HCT116 (cell line): Measurements from ENCODE around the gene IL32. TPM values are rescaled to one million over a fixed set of nuclear protein-coding genes. Genes with fewer than 3 reads are reported as not detected.

Experiments used
- ATAC-seq: fragments of 200-7000 bp; cut with Tn5 transposase; 2 replicates; pipeline ENCODE4 v1.9.1; 2020; ENCODE audit warnings: mild to moderate bottlenecking, moderate library complexity
- BruUV-seq: library from RNA; stranded (reverse); fragments of 400-500 nt; replicated peaks from 2 replicates; lab custom pipeline; 2021; lab: Mats Ljungman, UMichigan
- CTCF ChIA-PET: fragments of 300-600 bp; sonication (Branson Sonifier 250); formaldehyde crosslinking; loops from one replicate; lab custom pipeline; 2021; ENCODE audit warnings: antibody characterized with exemption; lab: Charles Lee
- POLR2A ChIA-PET: fragments of 300-600, 350-600 bp; sonication (Branson Sonifier 250); formaldehyde crosslinking; loops from one replicate; lab custom pipeline; 2021; ENCODE audit warnings: antibody characterized with exemption; lab: Charles Lee
- RAD21 ChIA-PET, 2 experiments: fragments of 300-600 bp; sonication (Branson Sonifier 250); formaldehyde crosslinking; loops; one replicate each; lab custom pipeline; 2023; ENCODE audit warnings: low total read pairs in 2 of 2; ENCODE audit not compliant: uncharacterized antibody in 2 of 2, unreplicated experiment in 2 of 2, low non-redundant PET in 1 of 2; lab: Charles Lee
- DNase-seq: peaks from one replicate; pipeline ENCODE4 v3.0.0-alpha.2; 2010; ENCODE audit warnings: low read depth, low spot score
- H2AFZ ChIP-seq: fragments of 200-600 bp; shearing (Covaris generic), sonication (generic); 2 replicates; pipeline ENCODE4 v1.6.1; 2017; ENCODE audit warnings: low read depth, mixed run types, mixed read lengths, antibody characterized with exemption, low read length; ENCODE audit not compliant: poor library complexity, severe bottlenecking
- H3K27ac ChIP-seq: 2 replicates; pipeline ENCODE4 v1.5.1; 2012; ENCODE audit warnings: low read depth, low read length
- H3K27me3 ChIP-seq: fragments of 200-600 bp; sonication (generic); 2 replicates; pipeline ENCODE4 v1.6.1; 2016; ENCODE audit warnings: mixed run types, low read length, mixed read lengths; ENCODE audit not compliant: insufficient read depth
- H3K36me3 ChIP-seq, 2 experiments: fragments of 200-500 bp in 1 of 2; fragments of 200-600 bp in 1 of 2; sonication (Bioruptor generic) in 1 of 2; sonication (generic) in 1 of 2; 2 replicates each; pipeline versions ENCODE4 v1.5.1 to v1.6.1; 2014 to 2016; ENCODE audit warnings: low read length in 2 of 2, inconsistent platforms in 1 of 2, mixed read lengths in 1 of 2, mixed run types in 1 of 2; ENCODE audit not compliant: insufficient read depth in 2 of 2, control insufficient read depth in 1 of 2
- H3K4me1 ChIP-seq, 2 experiments: fragments of 200-600 bp in 1 of 2; sonication (generic) in 1 of 2; 2 replicates each; pipeline versions ENCODE4 v1.5.1 to v1.6.1; 2012 to 2017; ENCODE audit warnings: low read length in 2 of 2, inconsistent platforms in 1 of 2, mild to moderate bottlenecking in 1 of 2, mixed read lengths in 1 of 2, mixed run types in 1 of 2, moderate library complexity in 1 of 2; ENCODE audit not compliant: insufficient read depth in 2 of 2, control insufficient read depth in 1 of 2
- H3K4me2 ChIP-seq: fragments of 200-600 bp; sonication (generic); 2 replicates; pipeline ENCODE4 v1.6.1; 2017; ENCODE audit warnings: mixed run types, low read length, mixed read lengths
- H3K4me3 ChIP-seq, 2 experiments: fragments of 200-600 bp in 1 of 2; sonication (generic) in 1 of 2; replicated peaks in 1 of 2; 2 replicates each; pipeline ENCODE4 v1.5.1; 2011 to 2016; ENCODE audit warnings: low read length in 2 of 2, control low read depth in 1 of 2, low read depth in 1 of 2, mild to moderate bottlenecking in 1 of 2, mixed read lengths in 1 of 2, mixed run types in 1 of 2
- H3K79me2 ChIP-seq: fragments of 200-600 bp; sonication (generic); 2 replicates; pipeline ENCODE4 v1.6.1; 2017; ENCODE audit warnings: mild to moderate bottlenecking, mixed run types, low read length, moderate library complexity, mixed read lengths; ENCODE audit not compliant: insufficient read depth
- H3K9ac ChIP-seq: fragments of 200-600 bp; sonication (generic); 2 replicates; pipeline ENCODE4 v1.6.1; 2016; ENCODE audit warnings: low read length, mixed read lengths
- H3K9me2 ChIP-seq: fragments of 200-600 bp; sonication (generic), shearing (Covaris generic); 2 replicates; pipeline ENCODE4 v1.6.1; 2017; ENCODE audit warnings: mixed run types, mild to moderate bottlenecking, moderate library complexity; ENCODE audit not compliant: insufficient read depth
- H3K9me3 ChIP-seq, 2 experiments: fragments of 200-500 bp in 1 of 2; fragments of 200-600 bp in 1 of 2; sonication (Bioruptor generic) in 1 of 2; sonication (generic) in 1 of 2; 2 replicates each; pipeline ENCODE4 v1.6.1; 2014 to 2017; ENCODE audit warnings: low read length in 2 of 2, mixed read lengths in 2 of 2, inconsistent platforms in 1 of 2, low read depth in 1 of 2, mild to moderate bottlenecking in 1 of 2, mixed run types in 1 of 2, moderate library complexity in 1 of 2; ENCODE audit not compliant: control insufficient read depth in 1 of 2, insufficient read depth in 1 of 2
- H4K20me1 ChIP-seq: fragments of 200-600 bp; sonication (generic), shearing (Covaris generic); 2 replicates; pipeline ENCODE4 v1.6.1; 2017; ENCODE audit warnings: mixed run types, mild to moderate bottlenecking, moderate library complexity; ENCODE audit not compliant: insufficient read depth
- ATF3 ChIP-seq: IDR thresholded peaks from 2 replicates; pipeline ENCODE4 v1.6.1; 2012
- CBX3 ChIP-seq: IDR thresholded peaks from 2 replicates; pipeline ENCODE4 v1.6.1; 2012; ENCODE audit warnings: low read depth
- CEBPB ChIP-seq: IDR thresholded peaks from 2 replicates; pipeline ENCODE4 v1.6.1; 2012; ENCODE audit warnings: low read depth
- EGR1 ChIP-seq: IDR thresholded peaks from 2 replicates; pipeline ENCODE4 v1.6.1; 2012; ENCODE audit warnings: low read depth
- EZH2 ChIP-seq: fragments of 200-600 bp; sonication (generic); IDR thresholded peaks from 2 replicates; pipeline ENCODE4 v1.6.1; 2017; ENCODE audit warnings: antibody characterized with exemption, mixed run types
- EZH2phosphoT487 ChIP-seq: fragments of 200-600 bp; IDR thresholded peaks from 2 replicates; pipeline ENCODE4 v1.6.1; 2018; ENCODE audit warnings: antibody characterized with exemption, borderline replicate concordance
- FOSL1 ChIP-seq: IDR thresholded peaks from 2 replicates; pipeline ENCODE4 v1.6.1; 2012; ENCODE audit warnings: low read depth
- JUND ChIP-seq: IDR thresholded peaks from 2 replicates; pipeline ENCODE4 v1.6.1; 2012
- MAX ChIP-seq: IDR thresholded peaks from 2 replicates; pipeline ENCODE4 v1.6.1; 2012
- POLR2A ChIP-seq: IDR thresholded peaks from 2 replicates; pipeline ENCODE4 v1.7.0; 2011; ENCODE audit warnings: borderline replicate concordance; ENCODE audit not compliant: insufficient read depth, insufficient read length; ENCODE audit errors: extremely low read depth
- POLR2AphosphoS5 ChIP-seq: IDR thresholded peaks from 2 replicates; pipeline ENCODE4 v1.6.1; 2011; ENCODE audit warnings: mild to moderate bottlenecking, low read depth, low read length, moderate library complexity
- RAD21 ChIP-seq: IDR thresholded peaks from 2 replicates; pipeline ENCODE4 v1.6.1; 2012; ENCODE audit warnings: low read depth, mild to moderate bottlenecking
- REST ChIP-seq: IDR thresholded peaks from 2 replicates; pipeline ENCODE4 v1.6.1; 2012; ENCODE audit warnings: low read depth
- SIN3A ChIP-seq: IDR thresholded peaks from 2 replicates; pipeline ENCODE4 v1.6.1; 2012; ENCODE audit warnings: low read depth
- SP1 ChIP-seq: IDR thresholded peaks from 2 replicates; pipeline ENCODE4 v1.6.1; 2012; ENCODE audit warnings: low read depth
- SRF ChIP-seq: IDR thresholded peaks from 2 replicates; pipeline ENCODE4 v1.6.1; 2012; ENCODE audit warnings: low read depth
- ZBTB33 ChIP-seq: IDR thresholded peaks from 2 replicates; pipeline ENCODE4 v1.6.1; 2011; ENCODE audit warnings: mild to moderate bottlenecking, low read length, moderate library complexity; ENCODE audit not compliant: insufficient replicate concordance; ENCODE audit errors: extremely low read depth
- ZFX ChIP-seq: fragments of 450-650 bp; IDR thresholded peaks from 2 replicates; pipeline ENCODE4 v1.6.1; 2017
- ZNF274 ChIP-seq: fragments of 200-500 bp; sonication (Bioruptor generic); IDR thresholded peaks from 2 replicates; pipeline ENCODE4 v1.6.1; 2014; ENCODE audit warnings: mild to moderate bottlenecking, low read depth, low read length, inconsistent platforms
- intact Hi-C: fragments of 100-400 bp; cut with micrococcal nuclease; formaldehyde crosslinking; loops from 2 replicates; pipeline ENCODE4 v1.10.0; 2022
- total RNA-seq: library from RNA; stranded (reverse); gene quantifications from one replicate; pipeline ENCODE4 v1.2.1, GENCODE V29; 2021; ENCODE audit not compliant: unreplicated experiment
- TF ChIP-seq, protein P1 (sequence below), 3 experiments: fragments of 200-600 bp in 1 of 3; sonication (generic) in 1 of 3; IDR thresholded peaks in 2 of 3; conservative IDR thresholded peaks in 1 of 3; 2 replicates each; pipeline ENCODE4 v1.5.1; 2012 to 2017; ENCODE audit warnings: low read depth in 2 of 3, low read length in 2 of 3, antibody characterized with exemption in 1 of 3, borderline replicate concordance in 1 of 3, control low read depth in 1 of 3, mild to moderate bottlenecking in 1 of 3, mixed read lengths in 1 of 3, mixed run types in 1 of 3, moderate library complexity in 1 of 3; ENCODE audit not compliant: insufficient read depth in 1 of 3

The IL32 gene
- total RNA-seq, 1 experiment from 2014 or later: 13.7 TPM

GRCh38 chr16:3042376-3042775, 23.1 kb upstream of the IL32 start:
- no peak for TF ChIP-seq ZNF274
- TF ChIP-seq REST: no peak
- TF ChIP-seq EZH2: no peak
- no peak for TF ChIP-seq POLR2AphosphoS5
- TF ChIP-seq JUND: no peak
- no peak for TF ChIP-seq ZBTB33
- TF ChIP-seq SP1: no peak
- no peak for TF ChIP-seq SRF
- TF ChIP-seq, protein P1, sequence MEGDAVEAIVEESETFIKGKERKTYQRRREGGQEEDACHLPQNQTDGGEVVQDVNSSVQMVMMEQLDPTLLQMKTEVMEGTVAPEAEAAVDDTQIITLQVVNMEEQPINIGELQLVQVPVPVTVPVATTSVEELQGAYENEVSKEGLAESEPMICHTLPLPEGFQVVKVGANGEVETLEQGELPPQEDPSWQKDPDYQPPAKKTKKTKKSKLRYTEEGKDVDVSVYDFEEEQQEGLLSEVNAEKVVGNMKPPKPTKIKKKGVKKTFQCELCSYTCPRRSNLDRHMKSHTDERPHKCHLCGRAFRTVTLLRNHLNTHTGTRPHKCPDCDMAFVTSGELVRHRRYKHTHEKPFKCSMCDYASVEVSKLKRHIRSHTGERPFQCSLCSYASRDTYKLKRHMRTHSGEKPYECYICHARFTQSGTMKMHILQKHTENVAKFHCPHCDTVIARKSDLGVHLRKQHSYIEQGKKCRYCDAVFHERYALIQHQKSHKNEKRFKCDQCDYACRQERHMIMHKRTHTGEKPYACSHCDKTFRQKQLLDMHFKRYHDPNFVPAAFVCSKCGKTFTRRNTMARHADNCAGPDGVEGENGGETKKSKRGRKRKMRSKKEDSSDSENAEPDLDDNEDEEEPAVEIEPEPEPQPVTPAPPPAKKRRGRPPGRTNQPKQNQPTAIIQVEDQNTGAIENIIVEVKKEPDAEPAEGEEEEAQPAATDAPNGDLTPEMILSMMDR (IDR thresholded peaks at IDR 0.05 in 2 of 3, conservative IDR thresholded peaks at IDR 0.05 in 1 of 3; ENCODE audit: borderline replicate concordance in 1 of 3, insufficient read depth in 1 of 3, low read depth in 2 of 3, low read length in 2 of 3): no peak
- no peak for TF ChIP-seq ZFX
- TF ChIP-seq EGR1: no peak
- TF ChIP-seq ATF3: no peak
- TF ChIP-seq SIN3A: no peak
- TF ChIP-seq MAX: no peak
- no peak for TF ChIP-seq EZH2phosphoT487
- TF ChIP-seq RAD21: no peak
- TF ChIP-seq FOSL1: no peak
- TF ChIP-seq POLR2A: no peak
- no peak for TF ChIP-seq CBX3
- TF ChIP-seq CEBPB: no peak
- no peak for ATAC-seq
- no peaks in the 10 kb centered on the region for H4K20me1 ChIP-seq
- no peaks in the 10 kb centered on the region for H3K27me3 ChIP-seq
- H2AFZ ChIP-seq: no peak overlapping the region
- no peaks in the 10 kb centered on the region for H3K9me3 ChIP-seq
- ChIA-PET CTCF (interaction anchor here (1.0 to 3.5 kb wide), 2 partner anchors 10 to 14 kb away, joined by 7 to 20 read pairs; no protein-coding TSS in a partner anchor), RAD21 (interaction anchor here in 1 of 2 experiments (0.6 kb wide), 1 partner anchor 115 kb away, joined by 4 read pairs; no protein-coding TSS in a partner anchor), POLR2A (interaction anchor here (0.9 kb wide), 2 partner anchors 15 to 22 kb away, joined by 3 read pairs; partner anchors contain the start of gene TNFRSF12A)
- no peak overlapping the region for H3K27ac ChIP-seq
- no peak for DNase-seq
- no peaks in the 10 kb centered on the region for H3K9me2 ChIP-seq
- H3K4me2 ChIP-seq: peak overlapping the region; percentile 35; the same call in 1 of the 2 replicates
- no peaks in the 10 kb centered on the region for H3K36me3 ChIP-seq
- no peaks in the 10 kb centered on the region for H3K79me2 ChIP-seq
- intact Hi-C loops: no loop called here
- H3K4me3 ChIP-seq: no peak overlapping the region
- no TSS peak for BruUV-seq
- peaks cover 17 to 81% of the 10 kb centered on the region in 2 experiments for H3K4me1 ChIP-seq
- no peak overlapping the region for H3K9ac ChIP-seq
